ENCODE results near the gene ADRB1.

The ADRB1 gene

GRCh38 chr10:114058297-114058696 is 14.6 kb downstream of the ADRB1 start:
- no peak for DNase-seq

GRCh38 chr10:114059561-114059960 is 15.9 kb downstream of the ADRB1 start:
- no peak for DNase-seq

GRCh38 chr10:114060456-114060855 is 16.8 kb downstream of the ADRB1 start:
- no peak for DNase-seq

- no peak for DNase-seq
These were observed 17.5 kb downstream of the ADRB1 start for GRCh38 chr10:114061148-114061547.

GRCh38 chr10:114061789-114062188 is 18.1 kb downstream of the ADRB1 start:
- DNase-seq, result no peak

GRCh38 chr10:114064151-114065048 is 20.7 kb downstream of the ADRB1 start:
- peak; percentile 65 for DNase-seq

- no peak for DNase-seq
These were observed 21.4 kb downstream of the ADRB1 start for GRCh38 chr10:114065049-114065435.

- peak; percentile 45 for DNase-seq
These were observed 24.5 kb downstream of the ADRB1 start for GRCh38 chr10:114068054-114068707.

- DNase-seq, result no peak
These were observed 27.0 kb downstream of the ADRB1 start for GRCh38 chr10:114070710-114071109.

- no peak for DNase-seq
These were observed 27.5 kb downstream of the ADRB1 start for GRCh38 chr10:114071178-114071577.

GRCh38 chr10:114073395-114074186 is 29.9 kb downstream of the ADRB1 start:
- peak; percentile 8 for DNase-seq

GRCh38 chr10:114075093-114075492 is 31.4 kb downstream of the ADRB1 start:
- DNase-seq, result no peak

- no peak for DNase-seq
These were observed 33.7 kb downstream of the ADRB1 start for GRCh38 chr10:114077347-114077746.

- peak; percentile 57 for DNase-seq
These were observed 34.2 kb downstream of the ADRB1 start for GRCh38 chr10:114077815-114078219.

GRCh38 chr10:114078346-114078745 is 34.7 kb downstream of the ADRB1 start:
- DNase-seq, result no peak

- no peak for DNase-seq
These were observed 35.8 kb downstream of the ADRB1 start for GRCh38 chr10:114079421-114079820.

- DNase-seq, result no peak
These were observed 38.4 kb downstream of the ADRB1 start for GRCh38 chr10:114081911-114082583.

GRCh38 chr10:114083040-114083439 is 39.4 kb downstream of the ADRB1 start:
- DNase-seq, result no peak

- DNase-seq, result no peak
These were observed 40.5 kb downstream of the ADRB1 start for GRCh38 chr10:114084215-114084614.

- DNase-seq, result no peak
These were observed 43.6 kb downstream of the ADRB1 start for GRCh38 chr10:114087255-114087654.

- no peak for DNase-seq
These were observed 44.0 kb downstream of the ADRB1 start for GRCh38 chr10:114087655-114088054.

GRCh38 chr10:114094795-114095194 is 51.1 kb downstream of the ADRB1 start:
- no peak for DNase-seq
